C4-2B (cell line): ENCODE measurements around the gene GARS1.

ENCODE experiments used
- CTCF ChIP-seq: fragments of 450-650 bp; conservative IDR thresholded peaks from 2 replicates; pipeline ENCODE4 v1.5.1; 2017; ENCODE audit warnings: mild to moderate bottlenecking
- ZFX ChIP-seq: fragments of 450-650 bp; IDR thresholded peaks from 2 replicates; pipeline ENCODE4 v1.6.1; 2017

DNA sequence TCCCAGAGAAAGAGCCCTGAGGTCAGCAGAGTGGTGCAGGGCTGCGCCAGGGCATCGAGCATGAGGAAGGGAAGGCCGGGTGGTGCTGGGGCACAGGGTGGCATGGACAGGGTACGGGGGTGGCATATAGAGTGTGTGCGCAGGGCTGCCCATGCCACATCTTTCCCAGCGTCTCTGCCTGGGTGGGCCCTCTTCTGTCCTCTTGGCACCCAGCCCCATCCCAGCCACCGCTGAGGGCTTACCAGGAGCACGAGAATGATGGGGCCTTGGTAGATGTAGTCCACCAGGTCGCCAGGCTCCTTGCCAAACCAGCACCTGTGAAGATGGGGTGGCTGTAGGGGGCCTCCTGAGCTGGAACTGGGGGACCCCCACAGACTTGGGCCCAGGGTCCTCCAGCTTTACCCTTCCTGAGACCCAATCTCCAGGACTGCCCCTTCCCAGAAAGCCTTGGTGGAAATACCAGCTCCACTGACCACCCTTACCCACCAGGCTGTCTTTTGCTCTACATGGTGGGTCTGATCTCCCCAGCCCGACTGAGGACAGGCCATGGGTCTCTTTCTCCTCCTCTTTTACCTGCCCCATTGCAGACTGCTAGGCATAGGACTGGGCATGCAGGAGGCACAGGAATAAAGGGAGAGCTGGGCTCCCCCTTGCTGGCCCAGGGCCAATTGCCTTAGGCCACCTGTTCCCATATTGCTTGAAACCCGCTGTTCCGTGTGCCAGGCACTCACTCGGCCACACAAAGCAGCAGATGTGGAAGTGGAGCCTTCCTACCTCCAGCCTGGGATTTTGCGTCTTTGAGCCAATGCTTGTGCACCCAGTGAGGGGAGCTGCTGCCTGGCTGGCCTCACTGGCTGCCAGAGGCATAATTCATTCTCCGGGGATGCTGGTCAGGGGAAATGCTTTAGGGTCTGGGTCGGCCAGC lies 65.9 kb downstream of the GARS1 start:
- TF ChIP-seq CTCF, result no peak
- no peak for TF ChIP-seq ZFX
